DMS79 treated with DMSO at 0.1 percent for 48 hours (cell line): ENCODE results near the gene BUD31.
A peak's percentile ranks its signal among the peaks of the same experiment; 100 is the strongest.

Experiments
- DNase-seq: peaks from one replicate; lab custom pipeline; 2025; lab: John Stamatoyannopoulos, UW

Gene BUD31

DNA sequence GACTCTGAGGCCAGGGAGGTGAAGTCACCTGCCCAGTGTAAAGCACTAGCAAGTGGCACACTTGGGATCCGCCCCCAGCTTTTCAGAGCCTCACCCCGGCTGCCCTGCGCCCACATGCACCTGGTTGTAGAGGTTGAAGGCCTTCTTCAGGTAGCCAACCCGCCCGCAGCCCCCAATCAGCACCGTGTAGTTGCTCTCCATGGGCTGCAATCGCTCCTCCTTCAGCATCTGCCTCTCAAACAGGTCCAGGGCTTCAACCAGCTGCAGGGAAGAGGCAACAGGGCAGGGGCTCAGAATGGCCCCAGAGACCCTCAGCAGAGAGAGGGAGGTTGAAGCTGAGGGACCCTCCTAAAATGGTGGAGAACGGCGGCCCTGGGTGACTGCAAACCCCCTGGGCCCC lies 24.4 kb downstream of the BUD31 start:
- no peak for DNase-seq

DNA sequence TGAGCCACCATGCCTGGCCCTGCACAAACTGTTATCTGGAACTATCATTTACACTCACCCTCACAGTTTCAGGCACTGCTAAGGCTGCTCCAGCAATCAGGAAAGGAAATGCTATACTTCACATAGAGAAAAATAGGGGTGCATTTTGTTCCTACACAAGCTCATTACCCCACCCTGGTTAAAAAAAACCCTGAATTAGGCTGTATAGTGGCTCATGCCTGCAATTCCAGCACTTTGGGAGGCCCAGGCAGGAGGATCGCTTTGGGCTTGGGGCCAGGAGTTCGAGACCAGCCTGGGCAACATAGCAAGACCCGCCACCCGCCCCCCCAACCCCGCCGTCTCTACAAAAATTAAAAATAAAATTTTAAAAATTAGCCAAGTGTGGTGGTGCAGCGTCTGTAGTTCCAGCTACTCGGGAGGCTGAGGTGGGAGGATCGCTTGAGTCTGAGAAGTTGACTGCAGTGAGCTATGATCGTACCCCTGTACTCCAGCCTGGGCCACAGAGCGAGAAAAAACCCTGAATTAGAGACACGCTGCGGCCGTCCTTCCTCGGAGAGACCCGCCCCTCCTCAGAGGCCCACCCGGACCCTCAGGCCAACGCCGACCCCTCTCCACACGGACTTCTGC lies 29.3 kb downstream of the BUD31 start:
- DNase-seq = no peak

- DNase-seq = peak; percentile 87
These were observed 30.1 kb downstream of the BUD31 start, which contains the start of the genes CPSF4 and PTCD1 for GRCh38 chr7:99438573-99439480. CPSF4 (plus strand) TSS chr7:99438943; CDS start chr7:99439083, 140 bp downstream. PTCD1 (minus strand) TSS chr7:99438798; CDS start chr7:99435242, 3,556 bp downstream.

GRCh38 chr7:99440195-99440594 lies 31.4 kb downstream of the BUD31 start:
- DNase-seq = no peak

GRCh38 chr7:99446096-99446495 lies 37.3 kb downstream of the BUD31 start:
- DNase-seq = no peak

GRCh38 chr7:99447943-99448342 lies 39.2 kb downstream of the BUD31 start:
- no peak for DNase-seq

GRCh38 chr7:99448855-99449254 lies 40.1 kb downstream of the BUD31 start:
- no peak for DNase-seq

GRCh38 chr7:99449326-99449725 lies 40.6 kb downstream of the BUD31 start:
- peak; percentile 20 for DNase-seq

GRCh38 chr7:99451936-99452335 lies 43.2 kb downstream of the BUD31 start:
- DNase-seq = no peak

DNA sequence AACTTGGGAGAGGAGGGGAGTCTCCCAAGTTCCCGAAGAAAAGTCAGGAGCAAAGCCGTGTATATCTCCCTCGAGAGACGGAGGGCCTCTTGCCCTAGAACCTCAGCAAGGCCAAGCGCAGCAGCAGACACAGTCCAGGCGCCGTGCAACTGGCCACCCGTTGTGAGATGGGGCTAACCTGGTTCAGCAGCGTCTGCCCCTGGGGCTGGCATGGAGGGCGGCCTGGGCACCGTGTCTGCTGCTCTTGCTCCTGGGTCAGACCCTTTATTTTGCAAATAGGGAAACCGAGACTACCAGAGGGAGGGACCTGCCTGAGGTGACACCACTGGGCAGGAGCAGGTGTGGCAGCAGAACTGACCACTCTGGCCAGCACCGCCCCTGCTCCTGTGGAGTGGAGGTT lies 43.8 kb downstream of the BUD31 start:
- no peak for DNase-seq

DNA sequence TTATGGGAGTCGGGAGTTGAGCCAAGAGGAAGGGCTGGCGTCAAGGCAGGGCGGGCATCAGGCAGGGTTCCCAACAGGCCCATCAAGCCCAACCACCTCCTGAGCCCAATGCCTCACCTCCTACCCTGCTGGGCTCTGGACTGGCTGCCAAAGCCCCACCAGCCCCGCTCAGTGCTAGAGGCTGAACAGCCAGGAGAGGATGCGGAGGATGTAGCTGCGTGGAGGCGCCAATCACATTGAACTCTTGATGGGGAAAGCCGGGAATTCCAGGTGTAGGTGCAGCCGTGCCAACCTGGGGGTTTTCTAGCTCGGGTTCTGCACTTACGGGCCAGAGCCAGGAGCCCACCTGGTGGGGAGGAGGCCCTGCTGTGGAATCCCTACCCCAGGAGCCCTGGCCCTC lies 44.3 kb downstream of the BUD31 start:
- no peak for DNase-seq

GRCh38 chr7:99455874-99456273 lies 47.1 kb downstream of the BUD31 start:
- DNase-seq = no peak

- DNase-seq = no peak
These were observed 47.5 kb downstream of the BUD31 start for GRCh38 chr7:99456288-99456687.

DNA sequence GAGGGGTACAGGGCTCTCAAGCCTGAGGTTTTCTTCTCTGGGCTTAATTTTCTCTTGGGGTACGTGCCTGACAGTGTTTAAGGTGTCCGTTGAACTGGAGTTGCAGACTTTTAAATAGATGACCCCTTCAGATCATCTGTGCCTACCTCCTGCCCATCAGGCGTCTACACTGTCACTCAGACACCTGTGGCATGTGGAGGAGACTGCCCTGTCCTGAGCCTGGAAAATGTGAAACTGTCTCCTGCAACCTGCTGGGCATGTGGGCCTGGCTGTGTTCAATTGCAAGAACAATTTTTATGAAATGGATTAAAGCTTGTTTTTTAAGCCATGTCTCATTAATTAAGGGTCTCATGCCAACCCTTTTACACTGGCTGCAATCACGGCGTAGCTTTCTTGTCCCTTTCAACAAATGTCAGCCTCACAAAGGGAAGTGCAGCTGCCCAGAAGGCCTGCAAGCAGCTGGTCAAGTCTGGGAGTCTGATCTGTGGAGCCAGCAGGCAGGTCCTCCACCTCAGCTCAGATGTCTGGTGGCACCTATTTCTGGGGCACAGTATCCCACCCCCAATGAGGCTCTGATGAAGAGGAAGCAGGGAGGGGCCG lies 48.4 kb downstream of the BUD31 start:
- no peak for DNase-seq

DNA sequence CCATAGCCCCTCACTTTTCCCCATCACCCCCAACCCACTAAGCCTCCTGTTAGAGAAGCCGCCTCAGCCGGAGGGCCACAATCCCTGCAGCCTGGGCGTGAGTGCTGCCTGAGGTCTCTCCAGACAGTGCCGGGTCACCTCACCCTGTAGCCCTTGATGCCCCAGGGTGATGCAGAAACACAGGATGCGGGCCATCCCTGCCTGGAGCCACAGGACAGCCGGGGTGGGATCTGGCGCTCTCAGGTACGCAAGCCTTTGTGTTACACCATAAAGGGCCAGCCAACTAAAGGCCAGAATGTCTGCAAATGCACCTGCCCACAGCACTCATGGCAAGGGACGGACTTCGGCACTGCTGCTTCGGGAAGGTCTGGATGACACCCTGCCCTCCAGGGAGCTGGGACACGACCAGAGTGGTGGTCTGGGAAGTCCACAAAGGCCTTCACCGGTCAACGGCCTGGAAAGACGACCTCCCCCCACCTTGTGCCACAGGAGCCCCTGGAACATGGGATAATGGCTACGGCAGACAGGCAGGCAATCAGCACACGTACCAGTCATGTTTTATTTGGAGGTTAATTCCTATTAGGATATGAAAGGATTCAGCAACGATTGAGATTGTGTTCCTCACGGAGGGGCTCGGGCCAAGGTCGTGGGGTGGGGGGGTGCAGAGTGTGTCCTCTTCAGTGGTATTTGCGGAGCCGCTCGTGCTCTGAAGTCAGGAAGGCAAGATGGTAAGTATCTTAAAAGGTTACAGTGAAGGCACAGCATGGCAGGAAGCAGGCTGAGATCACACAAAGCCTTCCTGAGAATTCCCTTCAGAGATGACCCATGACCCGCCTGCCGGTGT lies 49.1 kb downstream of the BUD31 start:
- no peak for DNase-seq

DNA sequence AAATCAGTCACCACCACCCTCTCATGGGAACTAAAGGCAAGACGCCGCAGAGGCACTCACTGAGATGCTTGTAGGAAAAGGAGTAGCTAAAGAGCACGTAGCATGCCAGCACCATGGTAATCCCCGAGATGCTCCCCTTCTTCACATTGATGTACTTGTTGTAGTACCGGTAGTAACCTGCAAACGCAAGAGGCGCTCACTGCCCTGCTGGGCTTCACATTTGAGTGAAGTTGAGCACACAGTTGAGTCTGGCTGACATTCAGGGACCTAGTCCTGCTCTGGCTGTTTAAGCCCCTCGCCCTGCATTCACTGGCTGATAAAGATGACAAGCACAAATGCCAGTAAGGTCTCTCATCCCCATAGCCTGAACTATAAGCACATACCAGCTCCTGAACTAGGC lies 50.3 kb downstream of the BUD31 start:
- DNase-seq = no peak

- DNase-seq = peak; percentile 6
These were observed 51.9 kb downstream of the BUD31 start for GRCh38 chr7:99460651-99461050.

DNA sequence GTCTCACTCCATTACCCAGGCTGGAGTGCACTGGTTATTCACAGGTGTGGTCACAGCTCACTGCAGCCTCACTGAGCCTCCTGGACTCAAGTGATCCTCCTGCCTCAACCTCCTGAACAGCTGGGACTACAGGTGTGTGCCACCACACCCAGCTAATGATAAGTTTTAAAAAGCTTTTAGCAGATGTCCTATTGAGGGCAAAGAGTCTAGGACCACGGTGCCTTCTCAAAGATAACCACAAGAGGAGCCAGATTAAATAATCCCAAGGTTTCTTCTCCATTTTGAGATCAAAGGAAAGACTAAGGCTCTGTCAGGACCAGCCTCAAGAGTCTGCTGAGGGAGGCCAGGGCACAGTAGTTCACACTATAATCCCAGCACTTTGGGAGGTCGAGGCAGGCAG lies 52.5 kb downstream of the BUD31 start:
- DNase-seq = no peak

- DNase-seq = no peak
These were observed 56.6 kb downstream of the BUD31 start for GRCh38 chr7:99465421-99465768.

GRCh38 chr7:99468336-99468918 lies 59.7 kb downstream of the BUD31 start:
- DNase-seq = no peak
